Adipose tissue (tissue), 3 donors: ENCODE measurements around the gene AP3S1. TPM values are rescaled to one million over a fixed set of nuclear protein-coding genes. Genes with fewer than 3 reads are reported as not detected.
"Not testable (repeated sequence)": the region's sequence is repeated elsewhere in the genome, so short reads cannot be mapped to it uniquely, and the experiment has no call there.

Experiments
- H3K27ac ChIP-seq: one replicate; pipeline ENCODE4 v1.5.1; 2013; ENCODE audit warnings: low read depth, low read length
- WGBS, 3 donors: extraction: QIAGEN DNeasy Blood & Tissue Kit; methylation state at CpG; one replicate each; pipeline ENCODE4 v1.1.7; 2013; 5-methylcytosine and 5-hydroxymethylcytosine counted together
- polyA plus RNA-seq, 3 donors: library from polyadenylated mRNA; stranded (reverse); fragments of 200-250 nt; gene quantifications; one replicate each; pipeline ENCODE4 v1.2.3, GENCODE V29; 2013
- donor health status: healthy with polysubstance abuse.
- donor health status: Bipolar disorder and iron deficiency.
- donor health status: healthy.

The AP3S1 gene
- polyA plus RNA-seq, 3 donors, result 43.0 to 127 (median 44.7) TPM

DNA sequence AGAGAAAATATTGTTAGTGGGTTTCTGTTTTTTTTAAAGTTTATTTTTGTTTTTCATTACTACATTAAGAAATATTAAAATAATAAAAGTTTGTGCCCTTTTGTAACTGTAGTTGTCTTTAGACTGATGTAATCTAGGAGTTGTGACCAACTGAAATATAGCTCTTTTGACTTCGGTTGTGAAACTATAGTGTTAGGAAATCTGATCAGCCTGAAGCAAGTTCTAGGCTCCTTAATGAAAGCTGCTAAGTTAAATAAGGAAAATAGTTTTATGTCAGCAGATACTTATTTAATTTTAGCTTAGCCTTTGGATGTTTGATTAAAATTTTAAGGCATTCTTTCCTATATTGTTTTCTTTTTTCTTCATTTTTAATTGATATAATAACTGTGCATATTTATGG, 14.2 kb downstream of the AP3S1 start:
- H3K27ac ChIP-seq, result no peak overlapping the region
- 44 to 93% (median 45%) methylated on average over 1 of the region's 1 CpG for WGBS, 3 donors

DNA sequence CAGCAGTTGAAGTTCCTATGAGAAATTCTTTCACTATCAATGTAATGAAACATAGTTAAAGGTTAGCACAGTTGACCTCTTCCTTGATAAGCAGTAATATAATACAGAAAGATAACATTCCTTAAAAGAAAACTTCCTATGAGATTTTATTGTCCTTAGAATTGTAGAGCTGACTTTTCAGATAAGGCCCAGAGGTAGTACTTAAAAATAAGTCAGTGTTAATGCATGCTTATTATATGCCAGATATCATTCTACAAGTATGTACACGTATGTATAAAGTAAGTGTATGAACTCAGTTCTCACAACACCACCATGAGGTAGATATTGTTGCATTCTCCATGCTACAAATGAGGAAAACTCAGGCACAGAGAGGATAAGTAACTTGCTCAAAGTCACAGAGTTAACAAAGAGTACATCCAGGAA, 15.3 kb downstream of the AP3S1 start:
- no peak overlapping the region for H3K27ac ChIP-seq
- WGBS, 3 donors, result 69 to 88% (median 83%) methylated on average over 1 of the region's 1 CpG

DNA sequence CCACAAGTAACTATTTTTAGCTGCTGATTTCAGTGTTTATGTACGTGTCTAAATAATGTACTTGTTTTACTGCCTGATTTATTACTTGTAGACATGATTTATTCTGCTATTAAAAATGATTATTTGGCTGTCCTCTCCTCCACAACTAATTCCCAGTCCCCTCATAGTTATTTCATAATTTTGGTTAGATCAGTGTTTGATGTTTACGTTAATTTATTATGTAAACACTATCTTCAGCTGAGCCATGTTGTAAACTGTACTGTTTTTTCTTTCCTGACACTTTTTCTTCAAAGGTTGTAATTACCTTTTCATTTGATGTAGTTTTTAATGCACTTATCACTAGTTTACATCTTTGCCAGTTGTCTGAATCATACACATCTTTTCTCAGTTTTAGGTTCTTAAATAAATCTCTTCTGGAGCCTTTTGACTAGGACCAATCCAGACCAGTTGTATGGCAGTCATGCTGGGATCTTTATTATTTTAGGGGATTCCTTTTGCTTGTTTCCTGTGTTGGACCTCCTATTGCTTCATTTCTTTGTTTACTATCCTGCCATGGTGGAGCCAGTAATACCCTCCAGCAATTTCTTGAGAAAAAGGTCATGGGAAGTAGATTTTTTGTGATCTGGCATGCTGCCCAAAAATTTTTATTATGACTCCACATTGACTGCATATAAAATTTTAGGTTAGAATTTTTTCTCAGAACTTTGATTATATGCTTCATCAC, 16.1 kb downstream of the AP3S1 start:
- no peak overlapping the region for H3K27ac ChIP-seq
- 36 to 47% (median 46%) methylated on average over 2 of the region's 2 CpGs for WGBS, 3 donors

DNA sequence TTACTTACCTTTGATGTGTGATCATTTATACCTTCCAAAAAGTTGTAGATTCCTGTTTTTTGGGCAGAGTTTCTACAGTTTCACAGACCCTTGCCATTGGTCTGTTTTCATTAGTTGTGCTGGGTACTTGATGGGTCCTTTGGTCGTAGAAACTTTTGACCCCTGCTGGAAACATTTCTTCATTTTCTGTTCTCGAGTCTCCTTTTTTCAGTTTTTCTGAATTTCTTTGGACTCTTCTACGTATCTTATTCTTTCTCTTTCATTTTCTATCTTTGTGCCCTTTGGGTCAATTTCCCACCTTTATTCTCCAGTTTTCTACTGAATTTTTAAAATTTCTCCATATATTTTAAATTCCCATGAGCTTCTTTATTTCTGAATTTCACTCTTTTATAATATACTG, 16.7 kb downstream of the AP3S1 start:
- H3K27ac ChIP-seq, result no peak overlapping the region
- WGBS, 3 donors, result 71 to 93% (median 74%) methylated on average over 3 of the region's 3 CpGs

DNA sequence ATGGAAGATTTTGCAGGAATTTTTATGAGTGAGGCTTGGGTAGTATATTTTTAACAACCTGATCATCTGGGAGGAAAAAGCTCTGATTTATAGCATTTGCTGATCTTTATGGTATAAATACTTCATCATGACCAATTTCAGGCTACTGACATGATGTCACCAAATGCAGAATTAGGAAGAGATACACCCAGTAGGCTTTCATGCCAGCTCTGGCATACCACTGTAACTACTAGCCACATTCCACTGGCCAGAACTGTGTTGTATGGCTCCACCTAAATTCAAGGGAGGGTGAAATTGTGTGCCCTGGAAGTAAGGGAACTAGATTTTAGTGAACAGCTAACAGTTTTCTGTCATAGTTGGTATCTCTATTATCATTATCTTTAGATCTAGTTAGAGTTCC, 17.6 kb downstream of the AP3S1 start:
- no peak overlapping the region for H3K27ac ChIP-seq

DNA sequence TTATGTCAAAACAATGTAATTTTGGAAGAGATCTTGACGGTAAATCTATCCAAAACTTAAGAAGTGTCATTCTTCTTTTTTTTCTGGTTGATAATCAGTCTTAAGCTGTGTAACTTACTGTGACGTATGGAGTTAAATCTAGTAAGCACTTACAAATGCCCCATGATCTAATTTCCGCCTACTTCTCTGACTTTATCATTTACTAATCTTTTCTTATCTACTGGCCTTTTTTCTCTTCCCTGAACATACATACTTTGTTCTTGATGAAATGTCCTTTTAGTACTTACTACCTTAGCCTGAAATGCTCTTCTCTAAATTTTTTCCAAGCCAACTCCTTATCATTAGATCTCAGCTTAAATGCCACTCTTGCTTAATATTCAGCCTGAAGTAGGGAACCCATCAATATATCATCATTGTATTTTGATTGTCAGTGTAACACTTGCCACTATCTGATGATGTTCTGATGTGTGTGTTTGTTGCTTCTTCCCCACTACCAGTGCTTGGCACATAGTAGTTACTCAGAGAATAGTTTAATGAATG, 27.6 kb downstream of the AP3S1 start:
- 74 to 94% (median 94%) methylated on average over 3 of the region's 3 CpGs for WGBS, 3 donors
- no peak overlapping the region for H3K27ac ChIP-seq

DNA sequence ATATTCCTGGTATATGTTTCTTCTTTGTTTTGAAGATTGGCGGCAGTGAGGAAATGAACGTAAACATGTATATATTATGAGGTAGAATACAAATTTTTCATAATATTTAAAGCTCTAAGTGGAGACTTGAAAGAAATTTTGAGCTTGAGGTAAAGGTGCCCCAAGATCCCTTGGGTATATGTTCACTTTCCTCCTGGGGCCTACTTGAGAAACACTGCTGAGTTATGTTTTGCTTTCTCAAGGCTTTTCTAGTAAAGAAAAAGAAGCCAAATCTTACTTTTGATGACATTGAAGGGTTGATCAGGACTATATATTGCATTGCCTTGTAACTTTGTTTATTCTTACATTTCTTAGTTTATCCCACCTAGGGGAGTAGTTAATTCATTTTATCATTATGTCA, 30.7 kb downstream of the AP3S1 start:
- H3K27ac ChIP-seq, result no peak overlapping the region
- WGBS, 3 donors, result 96 to 99% (median 98%) methylated on average over 2 of the region's 2 CpGs

DNA sequence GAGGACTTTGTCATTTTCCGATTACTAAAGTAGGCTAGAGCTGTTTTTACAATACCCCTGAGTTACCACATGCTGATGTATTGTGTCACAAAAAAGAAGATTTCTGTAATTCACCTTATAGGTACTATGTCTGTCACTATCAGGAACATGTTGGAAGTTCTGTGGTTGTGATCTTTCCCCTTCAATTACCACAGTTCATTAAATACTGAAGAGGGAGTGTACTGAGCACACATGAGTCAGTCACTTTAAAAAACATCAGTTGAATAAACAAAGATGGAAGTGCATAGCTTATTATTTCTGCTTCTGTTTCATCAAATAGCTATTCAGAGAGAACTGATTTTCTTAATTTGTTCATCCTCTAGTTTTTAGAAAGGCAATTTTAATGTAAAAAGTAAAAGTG, 31.7 kb downstream of the AP3S1 start:
- WGBS, 3 donors, result 71 to 96% (median 76%) methylated on average over 1 of the region's 1 CpG

DNA sequence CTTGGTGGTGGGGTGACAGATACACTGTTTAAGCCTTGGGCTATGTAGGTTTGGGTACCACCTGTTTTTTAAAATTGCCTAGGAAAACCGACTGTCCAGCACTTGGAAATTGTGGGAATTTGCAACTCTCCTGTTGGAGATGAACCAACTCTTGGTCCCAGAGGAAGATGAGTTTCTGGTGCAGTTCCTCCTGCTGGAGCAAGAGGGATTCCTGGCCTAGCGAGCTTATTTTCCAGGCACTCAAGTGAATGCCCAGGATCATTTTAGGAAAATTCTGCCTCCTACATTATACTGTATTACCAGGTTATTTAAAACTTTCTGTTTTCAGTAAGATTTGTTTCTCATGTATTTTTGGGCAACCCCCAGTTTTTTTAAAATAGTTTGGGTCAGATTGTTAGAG, 33.7 kb downstream of the AP3S1 start:
- H3K27ac ChIP-seq, result no peak overlapping the region
- 69 to 89% (median 70%) methylated on average over 2 of the region's 2 CpGs for WGBS, 3 donors

More for the DNA sequence above, 31.7 kb downstream of the AP3S1 start:
- no peak overlapping the region for H3K27ac ChIP-seq

DNA sequence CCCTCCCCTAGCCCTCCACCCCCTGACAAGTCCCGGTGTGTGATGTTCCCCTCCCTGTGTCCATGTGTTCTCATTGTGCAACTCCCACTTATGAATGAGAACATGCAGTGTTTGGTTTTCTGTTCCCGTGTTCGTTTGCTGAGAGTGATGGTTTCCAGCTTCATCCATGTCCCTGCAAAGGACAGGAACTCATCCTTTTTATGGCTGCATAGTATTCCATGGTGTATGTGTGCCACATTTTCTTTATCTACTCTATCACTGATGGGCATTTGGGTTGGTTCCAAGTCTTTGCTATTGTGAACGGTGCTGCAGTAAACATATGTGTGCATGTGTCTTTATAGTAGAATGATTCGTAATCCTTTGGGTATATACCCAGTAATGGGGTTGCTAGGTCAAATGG, 35.6 kb downstream of the AP3S1 start:
- not testable (repeated sequence) for H3K27ac ChIP-seq
- WGBS, 3 donors, result 95 to 97% (median 95%) methylated on average over 5 of the region's 5 CpGs

DNA sequence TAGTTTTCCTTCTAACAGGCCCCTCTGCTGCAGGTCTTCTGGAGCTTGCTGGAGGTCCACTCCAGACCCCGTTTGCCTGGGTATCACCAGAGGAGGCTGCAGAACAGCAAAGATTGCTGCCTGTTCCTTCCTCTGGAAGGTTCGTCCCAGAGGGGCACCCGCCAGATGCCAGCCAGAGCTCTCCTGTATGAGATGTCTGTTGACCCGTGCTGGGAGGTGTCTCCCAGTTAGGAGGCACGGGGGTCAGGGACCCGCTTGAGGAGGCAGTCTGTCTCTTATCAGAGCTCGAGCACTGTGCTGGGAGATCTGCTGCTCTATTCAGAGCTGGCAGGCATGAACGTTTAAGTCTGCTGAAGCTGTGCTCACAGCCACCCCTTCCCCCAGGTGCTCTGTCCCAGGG, 40.7 kb downstream of the AP3S1 start:
- not testable (repeated sequence) for H3K27ac ChIP-seq
- 96 to 100% (median 97%) methylated on average over 8 of the region's 8 CpGs for WGBS, 3 donors

DNA sequence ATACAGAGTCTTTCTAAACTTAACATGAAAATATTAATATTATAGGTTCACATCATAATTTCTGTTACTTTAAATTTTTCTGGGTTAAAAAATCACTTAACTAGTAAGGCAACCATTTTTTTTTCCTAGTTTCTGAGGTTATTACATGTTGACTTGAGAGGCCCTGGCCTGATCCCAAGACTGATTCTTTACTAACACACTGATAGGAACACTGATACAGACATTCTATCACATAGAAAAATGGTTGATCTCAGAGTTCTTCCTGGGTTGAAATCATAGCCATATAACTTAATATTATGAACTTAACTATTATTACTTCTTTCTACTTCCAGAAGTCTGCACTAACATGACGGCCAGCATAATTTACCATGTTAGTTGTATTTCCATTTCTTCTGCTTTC, 43.0 kb downstream of the AP3S1 start:
- H3K27ac ChIP-seq, result no peak overlapping the region
- WGBS, 3 donors, result 90 to 98% (median 95%) methylated on average over 1 of the region's 1 CpG

DNA sequence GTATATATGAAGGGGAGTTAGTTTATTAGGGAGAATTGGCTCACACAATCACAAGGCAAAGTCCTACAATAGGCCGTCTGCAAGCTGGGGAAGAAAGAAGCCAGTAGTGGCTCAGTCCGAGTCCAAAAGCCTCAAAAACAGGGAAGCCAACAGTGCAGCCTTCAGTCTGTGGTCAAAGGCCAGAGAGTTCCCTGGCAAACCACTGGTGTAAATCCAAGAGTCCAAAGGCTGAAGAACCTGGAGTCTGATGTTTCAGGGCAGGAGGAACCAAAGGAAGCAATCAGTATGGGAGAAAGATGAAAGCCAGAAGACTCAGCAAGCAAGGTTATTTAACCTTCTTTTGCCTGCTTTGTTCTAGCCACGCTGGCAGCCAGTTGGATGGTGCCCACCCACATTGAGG, 43.5 kb downstream of the AP3S1 start:
- not testable (repeated sequence) for H3K27ac ChIP-seq
- 67 to 81% (median 73%) methylated on average over 3 of the region's 3 CpGs for WGBS, 3 donors

DNA sequence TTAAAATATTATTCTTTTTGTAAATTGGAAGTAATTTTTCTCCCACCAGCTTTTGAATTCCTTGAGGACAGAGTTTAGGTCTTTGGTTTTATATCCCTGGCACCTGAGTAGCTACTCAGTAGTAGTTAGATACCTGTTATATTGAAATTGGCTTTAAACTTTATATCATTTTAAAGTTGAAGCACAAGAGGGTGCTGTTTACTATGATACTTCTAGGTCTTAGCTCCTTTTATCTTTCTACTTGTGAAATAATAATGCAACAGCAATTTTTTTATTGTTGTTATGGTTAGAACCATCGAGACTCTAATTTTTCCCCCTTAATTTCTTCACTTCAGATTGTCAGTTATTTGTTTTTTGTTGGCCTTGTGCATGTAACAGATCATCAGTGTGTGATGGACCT, 46.3 kb downstream of the AP3S1 start:
- no peak overlapping the region for H3K27ac ChIP-seq
- WGBS, 3 donors, result 54 to 63% (median 56%) methylated on average over 1 of the region's 1 CpG

DNA sequence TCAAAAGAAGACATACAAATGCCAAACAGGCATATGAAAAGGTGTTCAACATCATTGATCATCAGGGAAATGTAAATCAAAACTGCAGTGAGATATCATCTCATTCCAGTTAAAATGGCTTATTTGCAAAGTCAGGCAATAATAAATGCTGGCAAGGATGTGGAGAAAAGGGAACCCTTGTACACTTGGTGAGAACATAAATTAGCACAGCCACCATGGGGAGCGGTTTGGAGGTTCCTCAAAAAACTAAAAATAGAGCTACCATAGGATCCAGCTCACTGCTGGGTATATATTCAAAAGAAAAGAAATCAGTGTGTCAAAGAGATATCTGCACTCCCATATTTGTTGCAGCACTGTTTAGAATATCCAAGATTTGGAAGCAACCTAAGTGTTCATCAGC, 50.3 kb downstream of the AP3S1 start:
- 73 to 100% (median 86%) methylated on average over 1 of the region's 1 CpG for WGBS, 3 donors
- no peak overlapping the region for H3K27ac ChIP-seq

DNA sequence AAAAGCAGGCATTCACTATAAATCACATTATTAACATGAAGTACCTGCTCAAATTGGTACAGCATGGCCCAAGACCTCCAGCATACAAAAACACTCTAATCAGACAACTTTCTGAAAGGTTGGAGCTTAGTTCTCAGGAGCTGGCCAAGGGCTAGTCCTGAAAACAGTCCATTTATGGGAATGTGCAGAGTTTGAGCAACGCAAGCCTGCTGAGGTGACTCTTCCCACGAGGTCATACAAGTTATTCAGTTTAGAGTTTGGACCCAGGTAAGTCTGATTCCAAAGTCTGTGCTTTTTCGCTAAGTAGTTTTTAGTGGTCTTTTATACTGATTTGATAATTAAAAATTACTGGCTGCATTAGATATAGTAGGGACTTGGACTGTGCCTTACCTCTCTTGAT, 52.6 kb downstream of the AP3S1 start:
- 91 to 97% (median 92%) methylated on average over 3 of the region's 3 CpGs for WGBS, 3 donors
- no peak overlapping the region for H3K27ac ChIP-seq

DNA sequence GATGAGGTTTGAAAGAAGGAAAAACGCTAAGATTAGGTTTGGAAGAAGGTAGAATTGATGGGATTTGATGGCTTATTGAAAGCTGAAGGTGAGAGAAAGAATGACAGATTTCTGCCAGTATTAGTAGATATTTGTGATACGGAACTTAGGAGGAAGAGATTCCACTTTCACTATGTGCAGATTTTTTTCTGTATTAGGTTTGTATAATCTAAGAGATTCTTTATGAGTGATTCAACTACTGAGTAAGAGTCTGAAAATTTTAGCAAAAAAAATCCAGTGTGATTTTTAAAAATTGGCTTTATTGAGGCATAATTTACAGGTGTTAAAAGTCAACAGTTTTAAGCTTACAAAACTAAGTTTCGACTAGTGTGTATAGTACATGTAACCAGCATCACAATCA, 54.1 kb downstream of the AP3S1 start:
- H3K27ac ChIP-seq, result no peak overlapping the region
- WGBS, 3 donors, result 89 to 93% (median 92%) methylated on average over 3 of the region's 3 CpGs

DNA sequence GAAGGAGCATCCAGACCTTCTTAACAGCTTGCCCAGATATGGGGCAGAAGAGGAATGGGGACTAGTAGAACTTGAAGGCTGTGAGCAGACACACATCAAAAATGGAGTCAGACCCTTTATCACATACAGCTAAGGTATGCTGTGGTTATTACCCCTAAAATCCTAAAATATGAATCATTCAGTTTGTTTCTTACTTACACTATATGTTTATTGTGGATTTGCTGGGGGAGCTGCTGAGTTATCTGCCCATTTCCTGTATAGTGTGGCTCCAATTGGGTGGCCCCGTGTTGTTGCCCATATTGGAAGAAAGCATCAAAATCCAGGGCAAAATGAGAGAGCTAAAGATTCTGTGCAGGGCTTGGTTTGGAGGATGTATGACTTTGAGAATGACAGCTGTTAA, 56.9 kb downstream of the AP3S1 start:
- H3K27ac ChIP-seq, result no peak overlapping the region
- 98 to 100% (median 100%) methylated on average over 1 of the region's 1 CpG for WGBS, 3 donors

DNA sequence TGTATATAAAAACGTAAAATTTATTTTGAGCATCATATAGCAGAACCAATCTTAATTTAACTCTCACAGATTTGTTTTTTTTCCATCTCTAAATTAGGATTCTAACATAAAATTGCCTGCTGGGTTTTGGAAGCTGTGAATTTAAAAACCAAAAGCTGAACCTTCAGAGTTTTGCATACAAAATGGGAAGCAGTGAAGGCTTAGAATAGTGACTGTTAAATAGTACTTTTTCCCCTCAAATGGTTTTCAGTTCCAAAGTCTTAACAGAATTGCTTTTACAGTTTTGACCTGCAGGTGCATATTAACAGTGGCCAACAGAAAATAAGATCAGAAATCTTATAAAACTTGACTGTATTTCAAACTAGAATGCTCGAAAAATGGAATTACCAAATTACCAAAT, 65.4 kb downstream of the AP3S1 start:
- no peak overlapping the region for H3K27ac ChIP-seq
- 92 to 98% (median 93%) methylated on average over 2 of the region's 2 CpGs for WGBS, 3 donors

DNA sequence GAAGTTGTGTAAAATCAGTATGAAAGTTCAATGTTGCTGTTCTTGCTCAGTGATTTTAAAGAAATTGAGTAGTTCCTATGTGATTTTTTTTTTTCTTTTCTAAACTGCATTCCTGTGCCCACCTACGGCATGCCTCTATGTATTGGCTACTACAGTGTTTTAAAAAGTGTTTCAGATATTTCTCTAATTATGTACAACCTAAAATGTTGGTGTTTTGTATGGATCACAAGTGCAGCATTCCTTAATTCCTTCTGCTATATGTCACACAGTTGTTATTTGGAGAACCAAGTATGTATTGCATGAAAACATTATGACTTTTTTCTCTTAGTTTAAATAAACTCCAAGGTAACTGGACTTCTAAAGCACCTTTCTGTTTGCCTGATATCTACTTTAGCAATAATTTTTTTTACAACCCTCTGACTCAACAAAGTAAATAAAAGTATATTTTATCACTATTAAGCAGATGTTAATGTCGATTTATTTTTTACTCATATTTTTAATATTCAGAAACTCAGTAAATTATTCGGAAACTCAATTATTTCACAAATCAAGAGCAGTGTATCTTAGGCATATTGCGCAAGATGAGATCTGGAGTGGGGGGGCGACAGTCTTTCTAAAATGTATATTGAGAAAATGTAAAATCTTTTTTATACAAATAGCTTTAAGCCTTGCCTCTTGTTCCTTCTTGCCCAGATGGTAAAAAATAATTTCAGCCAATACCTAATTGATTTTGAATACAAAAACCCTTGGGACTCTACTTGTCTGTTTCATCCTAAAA, 72.1 kb downstream of the AP3S1 start:
- not testable (repeated sequence) for H3K27ac ChIP-seq
- WGBS, 3 donors, result 81 to 95% (median 92%) methylated on average over 5 of the region's 5 CpGs
